HG02840 (cell line): ENCODE data around the gene CAMTA1.
"Not testable (repeated sequence)": the region's sequence is repeated elsewhere in the genome, so short reads cannot be mapped to it uniquely, and the experiment has no call there.

Experiments
- ATAC-seq: cut with Tn5 transposase; IDR thresholded peaks from one replicate; pipeline ENCODE4 v1.9.1; 2021; ENCODE audit warnings: mild to moderate bottlenecking, moderate library complexity, moderate number of reproducible peaks; ENCODE audit not compliant: unreplicated experiment, low FRiP score

The CAMTA1 gene

GRCh38 chr1:7159116-7159781 lies 374.0 kb downstream of the CAMTA1 start:
- ATAC-seq: no peak

DNA sequence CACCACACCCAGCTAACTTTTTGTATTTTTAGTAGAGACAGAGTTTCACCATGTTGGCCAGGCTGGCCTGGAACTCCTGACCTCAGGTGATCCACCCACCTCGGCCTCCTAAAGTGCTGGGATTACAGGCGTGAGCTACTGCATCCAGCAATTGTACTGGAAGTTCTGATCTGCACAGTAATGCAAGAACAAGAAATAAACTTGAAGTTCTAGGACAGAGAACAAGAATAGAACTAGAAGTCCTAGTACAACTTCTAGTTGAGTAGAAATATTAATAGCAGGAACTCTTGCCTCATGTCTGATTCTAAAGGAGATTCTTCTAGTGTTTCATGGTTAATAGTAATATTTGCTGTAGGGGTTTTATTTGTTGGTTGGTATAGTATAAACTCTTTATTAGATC lies 383.3 kb downstream of the CAMTA1 start:
- not testable (repeated sequence) for ATAC-seq

DNA sequence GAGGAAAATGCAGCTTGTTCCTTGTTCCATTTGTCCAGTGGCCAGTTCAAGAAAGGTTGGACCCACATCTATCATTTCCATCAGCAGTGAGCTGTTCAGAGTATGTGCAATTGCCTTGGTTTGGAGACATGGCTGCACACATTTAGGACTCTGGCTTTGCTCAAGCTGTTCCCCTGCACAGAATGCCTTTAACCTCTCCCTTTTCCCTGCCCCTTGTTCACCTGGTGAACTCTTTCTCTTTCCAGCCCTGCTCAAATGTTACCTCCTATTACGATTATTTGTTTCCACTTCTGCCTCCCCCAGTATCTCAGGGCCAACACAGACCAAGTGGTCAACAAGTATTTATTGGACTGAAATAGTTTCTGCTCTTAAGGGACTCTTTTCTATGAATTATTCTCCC lies 385.9 kb downstream of the CAMTA1 start:
- no peak for ATAC-seq

DNA sequence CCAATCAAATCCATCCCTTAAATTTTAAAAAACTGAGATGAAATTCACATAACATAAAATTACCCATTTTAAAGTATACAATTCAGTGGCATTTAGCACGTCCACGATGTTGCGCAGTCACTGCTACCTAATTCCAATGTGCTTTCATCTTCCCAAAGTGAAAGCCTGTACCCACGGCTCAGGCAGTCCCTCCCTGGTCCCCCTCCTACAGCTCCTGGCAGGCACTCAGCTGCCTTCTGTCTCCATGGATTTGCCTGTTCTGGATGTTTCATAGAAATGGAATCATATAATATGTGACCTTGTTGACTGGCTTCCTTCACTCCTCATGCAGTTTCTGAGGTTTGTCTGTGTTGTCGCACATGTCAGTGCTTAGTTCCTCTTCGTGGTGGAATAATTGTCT lies 386.3 kb downstream of the CAMTA1 start:
- ATAC-seq: no peak

DNA sequence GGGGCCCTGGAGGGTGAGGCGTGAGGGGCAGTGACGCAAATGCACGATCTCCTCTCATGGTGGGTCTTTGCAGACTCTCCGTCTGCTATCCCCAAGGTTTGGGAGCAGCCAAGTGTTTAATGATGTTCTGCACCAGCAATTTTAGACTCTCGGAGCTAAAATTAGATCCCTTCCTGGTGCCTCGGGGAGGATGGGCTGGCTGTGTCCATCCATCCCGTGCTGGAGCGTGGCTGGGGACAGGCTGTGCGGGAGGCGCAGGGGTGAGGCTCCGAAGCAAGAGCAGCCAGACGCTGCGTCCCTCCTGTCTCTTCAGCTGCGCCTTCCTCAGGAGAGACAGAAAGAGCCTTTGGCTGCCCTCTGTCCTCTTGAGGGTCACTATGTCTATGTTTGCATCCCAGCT lies 387.6 kb downstream of the CAMTA1 start:
- ATAC-seq: no peak

DNA sequence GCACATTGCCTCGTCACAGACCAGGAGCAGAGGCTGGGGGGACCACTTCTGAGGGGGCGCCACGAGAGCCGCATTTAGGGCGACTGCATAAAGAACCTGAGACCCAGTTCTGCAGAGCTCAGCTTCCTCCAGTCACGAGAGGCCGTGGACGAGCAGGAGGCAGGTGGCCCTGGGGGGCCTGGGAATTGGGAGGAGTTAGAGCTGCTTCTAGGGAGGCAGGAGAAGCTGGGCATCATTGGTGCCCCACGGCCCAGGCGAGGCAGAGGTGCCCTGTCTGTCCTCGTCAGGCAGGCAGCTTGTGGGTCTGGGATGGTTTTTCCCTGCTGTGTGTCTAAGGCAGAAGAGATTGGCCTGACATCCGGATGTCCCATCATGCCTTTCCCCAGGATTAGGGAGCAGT lies 389.3 kb downstream of the CAMTA1 start:
- ATAC-seq: no peak

DNA sequence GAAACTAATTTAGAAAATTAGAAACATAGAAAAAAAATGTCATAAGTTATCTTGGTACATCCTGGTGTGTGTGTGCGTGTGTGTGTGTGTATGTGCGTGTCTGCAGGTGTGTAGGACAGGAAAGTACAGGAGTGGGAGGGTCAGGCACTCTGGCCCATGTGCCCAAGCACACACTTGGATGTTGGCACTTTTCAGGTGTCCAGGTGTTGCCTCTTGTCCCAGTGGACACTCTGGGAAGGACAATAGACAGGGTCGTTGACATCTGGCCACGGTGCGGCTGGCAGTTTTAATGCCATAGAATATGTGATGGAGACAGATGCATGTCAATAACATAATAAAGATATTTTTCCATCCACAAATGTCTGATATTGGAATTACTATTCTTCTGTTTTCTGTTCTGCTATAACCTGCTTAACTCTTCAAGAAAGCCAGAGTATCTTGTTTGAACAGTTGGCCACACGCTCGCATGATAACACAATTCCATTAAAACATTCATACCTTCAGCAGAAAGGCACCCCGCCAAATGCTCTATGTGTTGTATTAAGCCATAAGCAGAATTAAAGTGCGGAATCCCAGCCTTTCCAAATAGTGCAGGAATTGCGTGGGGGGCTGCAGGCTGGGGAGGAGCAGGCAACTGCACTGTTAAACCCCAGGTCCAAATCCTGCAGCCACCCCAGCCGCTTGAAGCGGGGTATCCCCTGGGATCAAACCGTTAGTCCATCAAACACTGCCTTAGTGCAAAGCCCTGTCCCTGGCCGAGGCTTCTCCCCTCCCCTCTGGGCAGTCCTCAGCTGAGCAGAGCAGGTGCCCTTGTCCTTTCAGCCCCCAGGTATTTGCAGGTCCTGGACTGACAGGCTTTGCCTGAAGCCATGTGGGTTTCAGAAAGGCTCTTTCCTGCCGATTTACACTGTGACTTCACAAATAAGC lies 390.0 kb downstream of the CAMTA1 start:
- no peak for ATAC-seq

- no peak for ATAC-seq
These were observed 391.8 kb downstream of the CAMTA1 start for GRCh38 chr1:7177021-7177420.

DNA sequence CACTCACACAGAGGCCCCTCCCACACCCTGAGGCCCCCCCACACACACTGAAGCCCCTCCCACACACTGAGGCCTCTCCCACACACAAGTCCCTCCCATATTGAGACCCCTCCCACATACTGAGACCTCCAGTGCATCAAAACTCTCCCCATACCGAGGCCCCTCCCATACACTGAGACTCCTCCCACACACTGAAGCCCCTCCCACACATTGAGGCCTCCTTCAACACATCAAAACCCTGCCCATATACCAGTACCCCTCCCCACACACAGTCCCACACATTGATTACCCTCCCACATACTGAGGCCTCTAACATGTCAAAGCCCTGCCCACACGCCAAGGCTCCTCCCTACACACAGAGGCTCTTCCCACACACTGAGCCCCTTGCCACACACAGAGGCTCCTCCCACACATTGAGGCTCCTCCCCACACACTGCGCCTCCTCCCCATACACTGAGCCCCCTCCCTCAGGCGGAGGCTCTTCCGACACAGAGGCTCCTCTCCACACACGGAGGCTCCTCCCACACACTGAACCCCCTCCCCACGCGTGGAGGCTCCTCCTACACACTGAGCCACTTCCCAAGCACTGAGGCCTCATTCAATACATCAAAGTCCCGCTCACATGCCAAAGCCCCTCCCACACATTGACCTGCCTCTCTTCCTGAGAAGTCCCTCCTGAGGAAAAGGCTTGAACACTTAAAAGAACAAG lies 392.3 kb downstream of the CAMTA1 start:
- ATAC-seq: no peak

DNA sequence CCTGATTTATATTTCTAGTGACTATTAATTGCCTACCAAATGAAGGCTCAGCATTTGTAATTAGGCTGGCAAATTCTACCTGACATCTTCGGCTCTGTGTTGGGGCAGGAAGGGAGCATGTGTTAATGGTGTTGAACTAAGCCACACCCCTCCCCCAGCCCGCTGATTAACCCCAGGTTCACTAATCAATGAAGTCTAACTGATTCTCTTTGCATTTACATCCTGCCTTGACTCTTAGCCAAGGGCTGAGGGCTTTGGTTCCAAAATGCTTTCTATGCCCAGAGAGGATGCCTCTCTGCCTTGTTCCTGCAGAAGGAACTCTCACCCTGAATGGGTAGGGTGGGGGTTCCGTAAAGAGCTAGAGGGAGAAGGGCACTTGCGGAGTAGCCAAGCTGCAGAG lies 393.1 kb downstream of the CAMTA1 start:
- ATAC-seq: no peak

- no peak for ATAC-seq
These were observed 393.5 kb downstream of the CAMTA1 start for GRCh38 chr1:7178741-7179140.

DNA sequence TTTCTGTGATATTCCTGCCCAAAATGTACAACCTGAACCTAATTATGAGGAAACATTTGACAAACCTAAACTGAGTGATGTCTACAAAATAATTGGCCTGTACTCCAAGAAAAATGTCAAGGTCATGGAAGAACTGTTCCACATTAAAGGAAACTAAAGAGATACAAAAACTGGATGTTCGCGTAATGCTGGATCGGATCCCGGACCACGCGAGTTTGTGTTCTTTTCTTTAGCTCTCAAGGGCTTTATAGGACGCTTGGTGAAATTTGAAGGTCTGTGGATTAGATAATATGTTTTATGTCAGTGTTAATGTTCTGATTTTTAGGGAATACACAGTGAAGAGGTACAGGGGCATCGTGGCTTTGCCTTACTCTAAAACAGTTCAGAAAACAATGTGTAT lies 400.5 kb downstream of the CAMTA1 start:
- no peak for ATAC-seq

- ATAC-seq: no peak
These were observed 401.3 kb downstream of the CAMTA1 start for GRCh38 chr1:7186382-7187111.

DNA sequence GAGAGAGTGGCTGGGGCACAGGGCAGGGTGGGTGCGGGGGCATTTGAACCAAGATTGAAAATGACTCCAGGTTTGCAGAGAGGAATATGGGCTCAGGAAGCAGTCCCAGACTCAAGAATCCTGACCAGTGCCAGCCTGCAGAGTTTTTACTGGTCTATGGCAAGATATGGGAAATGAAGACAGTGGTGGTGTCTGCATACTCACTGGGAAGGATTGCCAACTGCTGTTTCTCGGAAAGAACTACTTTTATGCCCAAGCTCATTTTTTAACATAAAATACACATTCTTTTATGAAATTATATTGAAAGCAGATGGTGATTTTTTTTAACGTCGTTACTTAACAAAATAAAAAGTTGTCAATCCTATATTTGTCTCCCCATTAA lies 401.8 kb downstream of the CAMTA1 start:
- ATAC-seq: no peak

- no peak for ATAC-seq
These were observed 405.0 kb downstream of the CAMTA1 start for GRCh38 chr1:7190261-7190660.

DNA sequence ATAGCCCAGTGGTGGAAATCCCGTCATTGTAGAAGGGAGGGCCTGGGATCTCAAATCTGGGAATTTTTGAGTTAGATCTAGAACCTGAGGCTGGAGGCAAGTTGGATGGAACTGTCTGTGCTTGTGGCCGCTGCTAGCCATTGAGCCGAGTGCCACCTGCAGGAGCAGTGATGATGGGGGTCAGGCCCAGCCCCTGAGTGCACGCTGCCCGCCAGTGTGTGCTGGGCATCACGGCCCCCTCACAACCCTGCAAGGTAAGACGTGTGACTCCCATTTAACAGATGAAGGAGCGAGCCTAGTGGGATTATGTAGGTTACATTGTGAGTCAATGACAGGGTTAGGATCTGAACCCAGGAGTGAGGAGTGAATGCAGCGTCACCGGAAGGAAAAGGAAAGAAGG lies 407.2 kb downstream of the CAMTA1 start:
- no peak for ATAC-seq

DNA sequence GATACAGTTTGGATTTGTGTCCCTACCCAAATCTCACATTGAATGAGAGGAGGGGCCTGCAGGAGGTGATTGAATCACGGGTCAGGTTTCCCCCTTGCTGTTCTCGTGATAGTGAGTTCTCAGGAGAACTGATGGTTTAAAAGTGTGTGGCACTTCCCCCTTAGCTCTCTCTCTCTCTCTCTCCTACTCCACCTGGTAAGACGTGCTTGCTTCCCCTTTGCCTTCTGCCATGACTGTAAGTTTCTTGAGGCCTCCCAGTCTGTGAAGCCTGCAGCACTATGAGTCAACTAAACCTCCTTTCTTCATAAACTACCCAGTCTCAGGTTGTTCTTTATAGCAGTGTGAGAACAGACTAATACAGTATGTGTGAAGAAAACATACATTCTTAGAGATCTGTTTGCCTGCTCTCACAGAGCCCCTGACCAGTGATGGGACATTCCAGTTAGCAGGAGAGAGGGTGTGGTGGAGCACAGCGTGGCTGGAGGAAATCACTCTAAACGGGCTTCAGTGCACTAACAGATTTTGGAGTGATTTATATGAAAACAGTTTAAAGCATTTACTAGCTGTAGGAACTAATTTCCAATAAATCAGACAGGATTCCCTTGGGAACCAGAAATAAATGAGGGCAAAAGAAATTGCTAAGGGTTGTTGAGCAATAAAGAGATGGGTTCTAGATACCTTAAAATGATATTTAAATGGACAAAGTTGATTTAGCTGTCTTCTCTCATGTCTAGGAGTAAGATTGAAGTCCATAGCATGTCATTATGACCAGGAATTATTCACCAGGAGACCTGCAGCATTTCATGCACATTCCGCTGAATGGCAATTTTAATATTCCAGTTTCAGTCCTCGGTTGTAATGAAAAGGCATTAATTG lies 411.0 kb downstream of the CAMTA1 start:
- no peak for ATAC-seq

DNA sequence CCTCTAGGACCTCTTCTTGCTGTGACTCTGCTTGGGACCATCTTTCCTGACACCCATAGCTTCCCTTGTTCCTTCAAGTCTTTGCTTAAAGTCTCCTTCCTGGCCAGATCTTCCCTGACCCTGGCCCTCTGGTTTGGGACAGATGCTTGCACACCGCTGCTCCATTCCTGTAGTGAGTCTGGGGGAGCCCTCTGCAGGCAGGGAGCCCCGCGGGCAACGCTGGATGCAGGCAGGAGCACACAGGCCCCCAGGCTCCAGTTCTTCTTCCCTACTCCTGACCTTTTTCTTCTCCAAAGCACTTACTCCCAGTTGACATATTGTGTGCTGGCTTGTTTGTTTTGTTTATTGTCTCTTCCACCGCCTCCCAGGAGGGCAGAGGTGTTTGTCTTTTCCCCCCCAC lies 413.4 kb downstream of the CAMTA1 start:
- no peak for ATAC-seq

GRCh38 chr1:7199077-7199779 lies 414.0 kb downstream of the CAMTA1 start:
- no peak for ATAC-seq
